Esophagus (tissue), 2 donors: Measurements from ENCODE around the gene ARHGEF26. TPM values are rescaled to one million over a fixed set of nuclear protein-coding genes. Genes with fewer than 3 reads are reported as not detected.

Experiments
- H3K27ac ChIP-seq, 2 donors: one replicate each; pipeline ENCODE4 v1.5.1; 2013; ENCODE audit warnings: low read depth in 2 of 2, mild to moderate bottlenecking in 2 of 2, inconsistent platforms in 1 of 2, low read length in 1 of 2, moderate library complexity in 1 of 2
- H3K27me3 ChIP-seq, 2 donors: one replicate each; pipeline ENCODE4 v1.6.1; 2013; ENCODE audit warnings: low read length in 2 of 2, control low read depth in 1 of 2, mild to moderate bottlenecking in 1 of 2; ENCODE audit not compliant: insufficient read depth in 2 of 2, control insufficient read depth in 1 of 2
- H3K36me3 ChIP-seq, 2 donors: one replicate each; pipeline ENCODE4 v1.6.1; 2013; ENCODE audit warnings: low read length in 1 of 2; ENCODE audit not compliant: control insufficient read depth in 2 of 2, insufficient read depth in 2 of 2
- H3K4me1 ChIP-seq, 2 donors: one replicate each; pipeline ENCODE4 v1.6.1; 2013; ENCODE audit warnings: low read length in 1 of 2; ENCODE audit not compliant: control insufficient read depth in 2 of 2, insufficient read depth in 2 of 2
- H3K4me3 ChIP-seq, 2 donors: one replicate each; pipeline ENCODE4 v1.5.1; 2013; ENCODE audit warnings: low read length in 2 of 2, mild to moderate bottlenecking in 2 of 2, low read depth in 1 of 2, moderate library complexity in 1 of 2
- H3K9me3 ChIP-seq, 2 donors: one replicate each; pipeline ENCODE4 v1.6.1; 2013; ENCODE audit warnings: mild to moderate bottlenecking in 2 of 2, low read depth in 1 of 2, low read length in 1 of 2, moderate library complexity in 1 of 2; ENCODE audit not compliant: control insufficient read depth in 2 of 2, insufficient read depth in 1 of 2
- WGBS, 2 donors: extraction: QIAGEN DNeasy Blood & Tissue Kit; methylation state at CpG; one replicate each; pipeline ENCODE4 v1.1.7; 2013; 5-methylcytosine and 5-hydroxymethylcytosine counted together
- polyA plus RNA-seq, 2 donors: library from polyadenylated mRNA; stranded (reverse); fragments of 200-250 nt; gene quantifications; one replicate each; pipeline ENCODE4 v1.2.3, GENCODE V29; 2013
- donor health status: healthy with polysubstance abuse.
- donor health status: Bipolar disorder and iron deficiency.

Gene ARHGEF26
- polyA plus RNA-seq, 2 donors, result 5.7 to 7.1 TPM

DNA sequence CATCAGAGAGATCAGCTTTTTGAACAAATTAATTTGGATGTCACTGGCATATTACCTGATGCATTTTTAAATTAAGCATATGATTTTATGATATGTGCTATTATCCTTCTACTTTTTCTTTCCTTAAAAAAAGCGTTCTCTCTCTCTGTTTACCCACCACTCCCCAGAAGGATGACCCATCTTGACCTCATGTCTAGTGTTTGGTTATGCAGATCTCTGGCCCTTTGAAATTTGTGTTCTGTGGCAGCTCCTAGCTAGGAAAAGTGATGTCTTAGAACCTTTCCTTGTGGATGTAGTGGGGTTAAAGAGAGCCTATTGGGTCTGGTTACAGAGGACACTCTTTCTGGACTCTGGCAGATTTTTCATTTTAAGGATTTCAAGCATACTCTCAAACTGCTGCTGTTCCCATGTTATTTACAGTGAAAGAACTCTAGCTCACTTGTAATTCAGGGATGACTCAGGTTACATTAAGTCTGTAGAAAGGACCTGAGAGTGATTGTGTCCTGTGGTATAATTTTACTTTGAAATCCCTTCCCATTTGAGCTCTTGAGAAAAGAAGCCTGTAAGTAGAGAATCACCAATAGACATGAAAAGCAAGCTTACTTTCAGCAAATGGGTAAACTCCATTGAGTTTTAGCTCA lies 23.8 kb downstream of the ARHGEF26 start:
- H3K27me3 ChIP-seq, result no peaks in the 10 kb centered on the region
- no peaks in the 10 kb centered on the region for H3K36me3 ChIP-seq
- H3K9me3 ChIP-seq, result no peaks in the 10 kb centered on the region
- 71 to 77% methylated on average over 1 of the region's 1 CpG for WGBS, 2 donors
- no peak overlapping the region for H3K27ac ChIP-seq
- no peaks in the 10 kb centered on the region for H3K4me1 ChIP-seq
- H3K4me3 ChIP-seq, result no peak overlapping the region

DNA sequence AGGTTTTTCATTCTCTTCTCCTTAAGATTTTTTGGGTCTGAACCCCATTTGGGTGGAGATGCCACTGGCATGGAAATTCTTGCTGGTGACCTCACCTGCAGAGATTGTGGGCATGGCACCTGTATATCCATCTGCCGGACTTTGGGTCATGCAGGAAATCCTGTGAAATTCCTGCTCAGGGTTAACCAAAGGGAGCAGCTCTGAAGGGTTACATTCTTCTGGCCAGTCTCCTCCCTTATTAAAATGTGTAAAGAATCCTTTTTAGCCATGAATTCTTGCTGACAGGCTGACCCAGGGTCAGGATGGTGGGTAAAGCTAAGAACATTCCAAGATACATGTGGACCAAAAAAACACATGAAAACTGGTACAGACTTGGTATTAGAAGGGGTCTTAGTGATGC lies 27.4 kb downstream of the ARHGEF26 start:
- H3K4me1 ChIP-seq, result no peaks in the 10 kb centered on the region
- no peak overlapping the region for H3K27ac ChIP-seq
- no peaks in the 10 kb centered on the region for H3K9me3 ChIP-seq
- no peaks in the 10 kb centered on the region for H3K27me3 ChIP-seq
- no peak overlapping the region for H3K4me3 ChIP-seq
- H3K36me3 ChIP-seq, result no peaks in the 10 kb centered on the region
- WGBS, 2 donors, result 62 to 68% methylated on average over 1 of the region's 1 CpG

DNA sequence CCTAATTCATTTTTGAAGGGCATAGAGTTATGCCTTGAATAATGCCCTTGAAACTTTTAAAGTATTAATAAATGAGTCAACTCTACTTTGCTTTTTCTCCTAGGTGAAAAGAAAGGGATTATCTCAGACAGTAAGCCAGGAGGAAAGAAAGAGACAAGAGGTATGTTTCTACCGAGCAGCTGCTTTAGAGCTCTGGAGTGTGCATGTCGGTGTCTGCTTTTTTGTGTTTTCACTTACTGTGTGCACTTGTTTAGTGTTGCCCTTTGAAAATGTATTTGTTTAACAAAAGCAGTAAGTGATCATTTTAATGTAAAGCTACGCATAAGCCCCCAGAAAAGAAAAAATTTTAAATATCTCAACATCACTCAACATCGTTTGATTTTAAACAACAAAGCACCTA lies 28.1 kb downstream of the ARHGEF26 start:
- WGBS, 2 donors, result 79 to 88% methylated on average over 4 of the region's 4 CpGs
- Histone ChIP-seq H3K4me3 (no peak overlapping the region), H3K27ac (no peak overlapping the region), H3K4me1 (no peaks in the 10 kb centered on the region), H3K27me3 (no peaks in the 10 kb centered on the region), H3K36me3 (no peaks in the 10 kb centered on the region), H3K9me3 (no peaks in the 10 kb centered on the region)

DNA sequence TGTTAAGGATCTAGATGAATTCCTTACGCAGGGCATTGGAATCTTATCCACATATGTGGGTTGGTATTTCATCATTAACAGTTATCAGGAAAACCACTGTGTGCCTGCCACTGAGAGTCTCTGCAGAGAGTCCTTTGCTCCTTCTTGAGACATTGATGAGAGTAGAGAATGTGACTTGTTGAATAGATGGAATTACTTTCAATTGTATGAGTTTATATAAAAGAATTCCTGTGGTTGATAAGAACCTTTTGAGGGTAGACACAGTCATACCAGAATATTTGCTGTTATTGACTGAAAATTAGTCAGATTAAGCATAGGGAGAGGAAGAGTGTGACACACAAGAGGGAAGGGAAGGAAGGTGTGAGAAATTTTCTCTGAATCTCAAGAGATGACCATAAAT lies 30.8 kb downstream of the ARHGEF26 start:
- no peak overlapping the region for H3K4me3 ChIP-seq
- H3K36me3 ChIP-seq, result no peaks in the 10 kb centered on the region
- no peaks in the 10 kb centered on the region for H3K4me1 ChIP-seq
- no peaks in the 10 kb centered on the region for H3K27me3 ChIP-seq
- WGBS, 2 donors, result 89 to 95% methylated on average over 1 of the region's 1 CpG
- H3K27ac ChIP-seq, result no peak overlapping the region
- H3K9me3 ChIP-seq, result no peaks in the 10 kb centered on the region

DNA sequence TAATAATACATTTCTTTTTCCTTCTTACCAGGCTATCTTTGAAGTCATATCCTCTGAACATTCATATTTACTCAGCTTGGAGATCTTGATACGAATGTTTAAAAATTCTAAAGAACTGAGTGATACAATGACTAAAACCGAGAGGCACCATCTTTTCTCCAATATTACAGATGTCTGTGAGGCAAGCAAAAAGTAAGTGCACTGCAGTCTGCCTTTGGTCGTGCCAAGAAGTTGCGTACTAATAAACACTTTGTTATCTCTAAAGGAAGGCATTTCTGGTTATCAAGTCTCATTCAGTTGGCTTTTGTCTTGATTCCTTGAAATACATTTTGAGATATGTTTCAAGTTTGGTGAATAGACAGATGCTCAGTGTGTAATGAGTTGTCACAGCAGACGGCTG lies 31.6 kb downstream of the ARHGEF26 start:
- WGBS, 2 donors, result 89 to 90% methylated on average over 5 of the region's 5 CpGs
- Histone ChIP-seq H3K9me3 (no peaks in the 10 kb centered on the region), H3K27ac (no peak overlapping the region)

DNA sequence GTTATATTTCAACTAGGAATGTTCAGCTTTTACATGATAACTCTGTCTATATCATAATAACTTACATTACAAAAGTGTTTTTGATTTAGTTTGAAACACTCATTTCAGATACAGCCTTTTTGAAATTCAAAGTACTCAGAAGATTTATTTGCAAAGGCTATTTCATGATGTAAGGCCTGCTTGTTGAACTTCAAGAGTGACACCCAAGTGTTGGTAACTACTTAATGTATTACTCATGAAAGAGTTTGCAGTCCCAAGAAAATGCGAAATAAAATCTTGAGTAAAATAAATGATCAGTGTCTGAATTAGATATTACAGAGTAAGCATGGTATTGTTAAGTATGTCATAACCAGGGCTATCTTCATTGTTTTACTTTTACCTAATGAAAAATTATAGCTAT lies 35.3 kb downstream of the ARHGEF26 start:
- Histone ChIP-seq H3K27me3 (no peaks in the 10 kb centered on the region), H3K9me3 (no peaks in the 10 kb centered on the region), H3K27ac (no peak overlapping the region), H3K4me1 (no peaks in the 10 kb centered on the region), H3K36me3 (no peaks in the 10 kb centered on the region), H3K4me3 (no peak overlapping the region)
- 93% methylated on average over 1 of the region's 1 CpG for WGBS, 2 donors

More for the DNA sequence above, 31.6 kb downstream of the ARHGEF26 start:
- Histone ChIP-seq H3K4me3 (no peak overlapping the region), H3K36me3 (no peaks in the 10 kb centered on the region), H3K4me1 (no peaks in the 10 kb centered on the region), H3K27me3 (no peaks in the 10 kb centered on the region)

DNA sequence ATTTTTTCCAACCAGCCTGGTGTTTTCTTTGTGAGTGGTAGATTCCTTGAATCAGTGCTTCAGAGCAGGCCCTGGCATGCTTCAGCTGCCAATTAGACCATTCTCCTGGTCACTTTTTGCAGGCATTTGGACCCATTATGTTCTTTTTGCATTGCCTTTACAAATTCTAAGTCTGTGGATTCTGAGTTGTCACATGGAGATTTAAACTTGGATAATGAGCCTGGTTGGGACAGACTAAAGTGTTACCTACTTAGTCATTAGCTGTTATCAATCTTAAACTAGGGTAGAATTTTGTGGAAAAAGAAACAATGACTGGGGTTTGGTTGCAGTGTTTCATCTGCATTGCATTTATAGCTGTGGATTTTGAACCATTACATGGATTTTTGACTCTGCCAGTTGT lies 40.6 kb downstream of the ARHGEF26 start:
- Histone ChIP-seq H3K27me3 (no peaks in the 10 kb centered on the region), H3K36me3 (no peaks in the 10 kb centered on the region), H3K9me3 (no peaks in the 10 kb centered on the region), H3K4me1 (no peaks in the 10 kb centered on the region), H3K4me3 (no peak overlapping the region), H3K27ac (no peak overlapping the region)

DNA sequence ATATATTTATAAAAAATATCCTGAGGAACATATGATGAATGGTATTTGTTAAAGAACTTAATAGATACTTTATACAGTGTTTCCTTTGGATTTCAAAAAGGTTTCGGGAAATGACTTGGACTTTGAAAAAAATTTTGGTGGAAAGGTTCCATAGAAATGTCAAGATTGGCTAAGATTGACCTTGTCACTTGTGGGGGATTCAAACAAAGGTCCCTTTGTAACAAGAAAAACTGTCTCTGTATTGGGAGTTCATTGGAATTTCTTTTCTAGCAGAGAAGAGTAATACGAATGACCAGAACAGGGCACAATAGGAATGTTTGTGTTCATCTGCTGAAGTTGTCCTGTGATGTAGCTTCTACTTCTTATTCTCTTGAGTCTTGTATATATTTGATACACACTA lies 43.2 kb downstream of the ARHGEF26 start:
- Histone ChIP-seq H3K4me1 (no peaks in the 10 kb centered on the region), H3K4me3 (no peak overlapping the region), H3K27me3 (no peaks in the 10 kb centered on the region), H3K36me3 (no peaks in the 10 kb centered on the region), H3K9me3 (no peaks in the 10 kb centered on the region), H3K27ac (no peak overlapping the region)
- 88 to 92% methylated on average over 2 of the region's 2 CpGs for WGBS, 2 donors

DNA sequence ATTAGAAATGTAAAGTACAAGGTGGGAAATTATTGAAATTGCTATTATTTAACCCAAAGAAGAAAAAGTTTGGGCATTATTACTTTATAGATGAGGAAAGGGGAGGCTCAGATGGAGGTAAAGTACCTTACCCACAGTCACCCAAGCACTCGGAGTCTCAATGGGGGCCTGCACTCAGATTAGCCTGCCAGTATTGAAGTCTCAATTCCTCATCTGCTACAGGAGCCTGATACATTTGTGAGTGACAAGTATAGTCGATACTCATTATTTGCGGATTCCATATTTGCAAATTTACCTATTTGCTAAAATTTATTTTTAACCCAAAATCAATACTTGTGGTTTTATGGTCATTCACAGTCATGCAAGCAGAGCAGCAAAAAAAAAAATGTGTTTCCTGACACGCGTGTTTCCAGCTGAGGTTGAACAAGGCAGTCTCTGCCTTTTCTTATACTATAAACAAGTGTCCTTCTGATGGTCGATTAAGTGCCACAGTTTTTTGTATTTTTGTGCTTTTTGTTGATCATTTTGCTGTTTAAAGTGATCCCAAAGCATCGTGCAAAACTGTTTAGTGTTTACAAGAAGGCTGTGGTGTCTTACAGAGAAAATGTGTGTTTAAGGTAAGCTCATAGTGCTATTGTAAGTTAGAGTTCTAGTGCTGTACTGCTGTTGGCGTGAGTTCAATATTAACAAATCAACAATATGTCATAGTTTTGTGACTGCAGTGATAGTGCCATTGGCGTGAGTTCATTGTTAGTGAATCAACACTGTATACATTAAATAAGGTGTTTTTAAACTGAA lies 48.0 kb downstream of the ARHGEF26 start:
- Histone ChIP-seq H3K4me3 (no peak overlapping the region), H3K36me3 (no peaks in the 10 kb centered on the region), H3K4me1 (no peaks in the 10 kb centered on the region), H3K27me3 (no peaks in the 10 kb centered on the region), H3K27ac (no peak overlapping the region), H3K9me3 (no peaks in the 10 kb centered on the region)
- WGBS, 2 donors, result 75 to 85% methylated on average over 9 of the region's 9 CpGs

DNA sequence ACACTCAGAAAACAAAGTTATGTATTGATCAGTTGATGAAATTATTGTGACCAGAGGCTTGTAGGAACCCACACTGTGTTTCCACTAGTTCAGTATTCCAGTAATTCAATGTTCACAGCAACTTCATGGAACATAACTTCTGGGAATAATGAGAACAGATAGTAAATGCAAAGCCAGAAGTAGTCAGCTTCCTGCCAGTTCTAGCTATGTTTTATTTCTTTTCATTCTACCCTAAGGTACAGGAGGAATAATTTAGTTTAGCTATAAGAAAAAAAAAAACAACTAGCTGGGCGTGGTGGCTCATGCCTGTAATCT lies 48.6 kb downstream of the ARHGEF26 start:
- H3K27ac ChIP-seq, result no peak overlapping the region

More for the DNA sequence above, 48.6 kb downstream of the ARHGEF26 start:
- whole genome bisulfite sequencing, 2 donors, result 89 to 94% methylated on average over 1 of the region's 1 CpG
- Histone ChIP-seq H3K27me3 (no peaks in the 10 kb centered on the region), H3K4me3 (no peak overlapping the region), H3K36me3 (no peaks in the 10 kb centered on the region), H3K9me3 (no peaks in the 10 kb centered on the region), H3K4me1 (no peaks in the 10 kb centered on the region)
